A549 (cell line): ENCODE results near the gene POU2F3.

Source experiments
- BHLHE40 ChIP-seq: IDR thresholded peaks from 2 replicates; pipeline ENCODE4 v1.6.1; 2012; ENCODE audit warnings: low read depth, low read length, inconsistent platforms
- CTCF ChIP-seq: fragments of >200 bp; sonication (Bioruptor Twin); formaldehyde crosslinking; IDR thresholded peaks from 3 replicates; pipeline ENCODE4 v1.5.1; 2016
- FOSL2 ChIP-seq, 2 experiments: fragments of 450-650 bp in 1 of 2; fragments of >200 bp in 1 of 2; sonication (Bioruptor Twin) in 1 of 2; formaldehyde crosslinking; IDR thresholded peaks; 2 replicates each; pipeline versions ENCODE4 v1.5.0 to v1.6.1; 2016 to 2020; ENCODE audit warnings: mild to moderate bottlenecking in 1 of 2, moderate library complexity in 1 of 2
- GATA3 ChIP-seq: IDR thresholded peaks from 2 replicates; pipeline ENCODE4 v1.6.1; 2012; ENCODE audit warnings: borderline replicate concordance
- JUN ChIP-seq, 2 experiments: fragments of >200 bp; sonication (Bioruptor Twin); formaldehyde crosslinking; IDR thresholded peaks; 2 replicates in 1 of 2; 3 replicates in 1 of 2; pipeline ENCODE4 v1.6.1; 2016 to 2017
- KDM1A ChIP-seq: fragments of 200-600 bp; sonication (generic); IDR thresholded peaks from 2 replicates; pipeline ENCODE4 v1.6.1; 2016; ENCODE audit warnings: low read depth, mild to moderate bottlenecking
- MAX ChIP-seq: IDR thresholded peaks from 2 replicates; pipeline ENCODE4 v1.6.1; 2012
- NPAS2 ChIP-seq: fragments of 250-450 bp; sonication (Bioruptor Pico); IDR thresholded peaks from 2 replicates; pipeline ENCODE4 v1.8.0; 2022; ENCODE audit warnings: mild to moderate bottlenecking, moderate library complexity, borderline replicate concordance
- PBX3 ChIP-seq: IDR thresholded peaks from 2 replicates; pipeline ENCODE4 v1.6.1; 2012
- POLR2A ChIP-seq: IDR thresholded peaks from 2 replicates; pipeline ENCODE4 v1.6.1; 2012; ENCODE audit warnings: mild to moderate bottlenecking, low read length
- RAD21 ChIP-seq, 2 experiments: fragments of >200 bp in 1 of 2; sonication (Bioruptor Twin) in 1 of 2; formaldehyde crosslinking in 1 of 2; IDR thresholded peaks in 1 of 2; conservative IDR thresholded peaks in 1 of 2; 2 replicates in 1 of 2; 3 replicates in 1 of 2; pipeline ENCODE4 v1.6.1; 2012 to 2018; ENCODE audit warnings: inconsistent platforms in 1 of 2
- RCOR1 ChIP-seq: fragments of 150-350 bp; IDR thresholded peaks from 2 replicates; pipeline ENCODE4 v1.6.1; 2014; ENCODE audit warnings: antibody characterized with exemption, low read length, low read depth
- REST ChIP-seq: fragments of 200-600 bp; sonication (generic); IDR thresholded peaks from 2 replicates; pipeline ENCODE4 v1.6.1; 2016; ENCODE audit warnings: antibody characterized with exemption, mild to moderate bottlenecking, moderate library complexity

- TF ChIP-seq CTCF (no peak), BHLHE40 (no peak), GATA3 (no peak), FOSL2 (IDR thresholded peaks at IDR 0.05) (no peak), FOSL2 (CRISPR knock-in tag; IDR thresholded peaks at IDR 0.05) (no peak), REST (no peak), POLR2A (no peak), MAX (no peak), JUN (IDR thresholded peaks at IDR 0.05) (no peak), NPAS2 (CRISPR knock-in tag) (no peak), KDM1A (no peak), RAD21 (conservative IDR thresholded peaks at IDR 0.05 in 1 of 2, IDR thresholded peaks at IDR 0.05 in 1 of 2) (no peak), PBX3 (no peak), RCOR1 (no peak)
Observed at GRCh38 chr11:120248551-120249278, 8.8 kb downstream of the POU2F3 start.
